ENCODE measurements around the gene COL25A1. TPM values are rescaled to one million over a fixed set of nuclear protein-coding genes. Genes with fewer than 3 reads are reported as not detected.
"Not testable (repeated sequence)": the region's sequence is repeated elsewhere in the genome, so short reads cannot be mapped to it uniquely, and the experiment has no call there.

The COL25A1 gene
- total RNA-seq, 1 experiment from 2014 or later, result not detected

GRCh38 chr4:109049926-109050325 lies 252.5 kb downstream of the COL25A1 start:
- in situ Hi-C loops (cut with HindIII; ENCODE audit: low pct_unique_long_range_greater_than_20kb, low sequenced_read_pairs), result no loop called here
- no peak for DNase-seq (ENCODE audit: low read depth)

- in situ Hi-C loops (cut with HindIII; ENCODE audit: low pct_unique_long_range_greater_than_20kb, low sequenced_read_pairs), result no loop called here
- no peak for DNase-seq (ENCODE audit: low read depth)
These were observed 255.8 kb downstream of the COL25A1 start for GRCh38 chr4:109046471-109047201.

DNA sequence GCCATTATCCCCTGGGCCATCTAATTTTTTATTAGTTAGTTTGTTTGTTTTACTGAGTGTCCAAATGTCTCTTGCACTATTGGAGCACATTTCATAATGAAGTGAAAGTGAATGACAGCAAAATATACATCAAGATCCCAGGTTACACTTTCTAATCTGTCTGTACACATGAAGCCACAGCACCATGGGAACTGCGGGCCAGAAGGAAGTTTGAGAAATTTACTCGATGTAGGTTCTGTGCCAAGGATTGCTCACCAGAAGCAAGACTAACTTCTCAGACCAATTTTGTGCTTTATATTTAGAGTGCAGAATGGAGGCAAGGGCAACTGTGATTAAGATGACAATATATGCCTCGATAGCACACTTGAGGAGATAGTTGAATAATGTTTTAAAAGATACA lies 258.0 kb downstream of the COL25A1 start:
- in situ Hi-C loops (cut with HindIII; ENCODE audit: low pct_unique_long_range_greater_than_20kb, low sequenced_read_pairs), result no loop called here
- DNase-seq (ENCODE audit: low read depth), result no peak

- no peak for DNase-seq (ENCODE audit: low read depth)
- in situ Hi-C loops (cut with HindIII; ENCODE audit: low pct_unique_long_range_greater_than_20kb, low sequenced_read_pairs), result no loop called here
These were observed 259.2 kb downstream of the COL25A1 start for GRCh38 chr4:109043286-109043685.

- DNase-seq (ENCODE audit: low read depth), result no peak
- in situ Hi-C loops (cut with HindIII; ENCODE audit: low pct_unique_long_range_greater_than_20kb, low sequenced_read_pairs), result no loop called here
These were observed 260.7 kb downstream of the COL25A1 start for GRCh38 chr4:109041463-109042360.

DNA sequence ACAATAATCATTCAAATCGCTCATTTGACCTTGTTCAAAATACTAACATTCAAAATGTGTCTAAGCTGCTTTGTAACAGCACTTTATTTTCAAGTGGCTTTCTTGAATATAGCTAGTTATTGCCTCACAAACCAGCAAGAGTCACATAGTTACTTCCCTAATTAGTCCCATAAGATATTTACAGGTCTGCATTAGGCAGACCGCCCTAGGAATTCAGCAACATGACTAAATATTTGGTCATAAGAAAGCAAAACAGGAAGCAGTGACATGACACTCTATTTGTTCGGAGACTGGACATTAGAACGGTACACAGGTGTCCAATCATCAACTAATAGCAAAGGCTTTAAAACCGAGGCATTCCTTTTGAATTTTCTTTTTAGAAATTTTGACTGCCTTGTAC lies 262.0 kb downstream of the COL25A1 start:
- no peak for DNase-seq (ENCODE audit: low read depth)

DNA sequence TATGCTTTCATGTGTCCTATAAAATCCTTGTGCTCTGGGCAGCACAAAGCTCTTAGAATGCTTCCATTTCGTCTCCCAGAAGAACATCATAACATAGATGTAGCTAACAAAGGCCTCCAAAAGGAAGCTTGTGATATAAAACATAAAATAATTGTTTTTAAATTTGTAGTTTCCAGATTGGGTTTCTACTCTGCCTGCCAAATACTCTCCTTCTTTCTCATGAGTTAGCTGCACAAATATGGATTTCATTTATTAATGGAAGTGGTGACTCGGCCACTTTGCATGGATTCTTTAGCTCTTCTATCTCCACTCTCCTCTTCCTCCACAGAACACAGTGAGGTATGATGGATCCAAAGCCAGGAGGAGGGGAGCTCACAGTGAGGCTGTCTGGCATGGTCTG lies 265.4 kb downstream of the COL25A1 start:
- no peak for DNase-seq (ENCODE audit: low read depth)

More for the DNA sequence above, 262.0 kb downstream of the COL25A1 start:
- in situ Hi-C loops (cut with HindIII; ENCODE audit: low pct_unique_long_range_greater_than_20kb, low sequenced_read_pairs), result no loop called here

GRCh38 chr4:109033993-109034392 lies 268.5 kb downstream of the COL25A1 start:
- no peak for DNase-seq (ENCODE audit: low read depth)
- in situ Hi-C loops (cut with HindIII; ENCODE audit: low pct_unique_long_range_greater_than_20kb, low sequenced_read_pairs), result no loop called here

More for the DNA sequence above, 265.4 kb downstream of the COL25A1 start:
- in situ Hi-C loops (cut with HindIII; ENCODE audit: low pct_unique_long_range_greater_than_20kb, low sequenced_read_pairs), result no loop called here

DNA sequence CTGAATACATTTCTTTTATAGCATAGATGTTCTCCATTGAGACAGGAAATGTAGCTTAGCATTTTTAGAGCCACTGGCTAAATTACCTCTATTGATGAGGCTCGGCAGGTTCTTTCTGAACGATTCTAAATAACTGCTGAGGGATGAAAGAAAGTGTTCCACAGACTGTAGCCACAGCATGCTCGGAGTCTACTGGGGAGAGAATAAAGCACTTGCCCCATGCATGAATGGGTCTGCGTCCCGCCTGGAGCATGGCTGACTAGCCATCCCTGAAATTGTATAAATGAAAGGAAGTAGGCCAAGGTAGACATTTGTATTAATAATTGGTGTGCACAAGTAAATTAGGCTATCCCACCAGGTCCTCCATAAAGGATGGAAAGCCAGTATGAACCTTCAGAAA lies 269.8 kb downstream of the COL25A1 start:
- no peak for DNase-seq (ENCODE audit: low read depth)
- in situ Hi-C loops (cut with HindIII; ENCODE audit: low pct_unique_long_range_greater_than_20kb, low sequenced_read_pairs), result no loop called here

DNA sequence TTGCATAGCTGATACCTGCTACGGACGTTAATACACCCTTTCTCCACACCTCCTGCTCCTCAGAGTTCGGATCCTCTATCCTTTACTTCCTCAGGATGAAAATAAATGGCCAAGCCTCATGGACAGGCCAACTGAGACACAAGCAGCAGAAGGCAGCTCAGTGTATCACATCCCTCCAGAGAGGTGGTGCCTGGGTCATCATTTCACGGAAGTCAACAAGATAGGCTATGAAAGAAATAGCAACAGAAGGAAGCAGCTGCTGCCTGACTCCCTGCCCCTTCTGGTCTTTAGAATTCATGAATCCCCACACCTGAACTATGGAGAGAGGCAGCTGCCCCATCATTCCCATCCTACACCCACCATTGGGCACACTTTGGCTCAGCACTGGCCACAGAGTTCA lies 272.5 kb downstream of the COL25A1 start:
- DNase-seq (ENCODE audit: low read depth), result no peak
- in situ Hi-C loops (cut with HindIII; ENCODE audit: low pct_unique_long_range_greater_than_20kb, low sequenced_read_pairs), result no loop called here

DNA sequence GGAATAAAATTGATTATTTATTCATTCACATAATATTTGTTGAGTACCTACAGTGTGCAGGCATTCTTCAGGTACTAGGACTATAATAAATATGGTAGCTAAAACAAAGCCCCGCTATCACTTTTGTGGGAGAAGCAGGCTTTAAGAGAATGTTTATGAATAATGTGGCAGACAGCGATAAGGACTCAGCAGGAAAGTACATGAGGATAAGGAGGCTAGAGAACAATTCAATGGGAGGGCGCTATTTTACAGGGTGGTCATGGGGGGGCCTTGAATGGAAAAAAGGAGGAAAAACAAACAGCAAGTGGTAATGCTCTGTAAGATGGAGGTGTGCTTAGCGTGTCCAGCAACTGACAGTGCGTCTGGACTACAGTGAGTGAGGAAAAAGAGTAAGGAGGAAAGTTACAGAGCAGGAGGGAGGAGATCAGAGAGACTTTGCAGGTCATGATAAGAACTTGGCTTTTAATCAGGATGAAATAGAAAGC lies 275.4 kb downstream of the COL25A1 start:
- in situ Hi-C loops (cut with HindIII; ENCODE audit: low pct_unique_long_range_greater_than_20kb, low sequenced_read_pairs), result no loop called here
- DNase-seq (ENCODE audit: low read depth), result no peak

DNA sequence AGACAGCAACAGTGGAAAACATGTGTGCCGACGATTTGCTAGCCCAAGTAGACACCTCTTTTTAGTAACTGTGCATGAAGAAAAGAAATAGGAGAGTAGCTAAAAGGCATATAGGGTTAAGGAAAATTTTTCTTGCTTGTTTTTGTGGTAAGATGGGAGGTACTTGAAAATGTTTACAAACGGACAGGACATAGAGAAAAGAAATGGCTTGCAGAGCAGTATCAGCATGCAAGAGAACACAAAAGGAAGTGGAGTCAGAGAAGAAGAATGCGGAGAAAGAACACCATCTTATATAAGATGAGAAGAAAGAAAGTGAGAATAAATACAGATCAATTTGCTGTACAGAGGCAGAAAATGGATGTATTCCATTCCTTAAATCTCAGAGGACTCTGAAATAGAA lies 275.9 kb downstream of the COL25A1 start:
- in situ Hi-C loops (cut with HindIII; ENCODE audit: low pct_unique_long_range_greater_than_20kb, low sequenced_read_pairs), result no loop called here
- DNase-seq (ENCODE audit: low read depth), result no peak

DNA sequence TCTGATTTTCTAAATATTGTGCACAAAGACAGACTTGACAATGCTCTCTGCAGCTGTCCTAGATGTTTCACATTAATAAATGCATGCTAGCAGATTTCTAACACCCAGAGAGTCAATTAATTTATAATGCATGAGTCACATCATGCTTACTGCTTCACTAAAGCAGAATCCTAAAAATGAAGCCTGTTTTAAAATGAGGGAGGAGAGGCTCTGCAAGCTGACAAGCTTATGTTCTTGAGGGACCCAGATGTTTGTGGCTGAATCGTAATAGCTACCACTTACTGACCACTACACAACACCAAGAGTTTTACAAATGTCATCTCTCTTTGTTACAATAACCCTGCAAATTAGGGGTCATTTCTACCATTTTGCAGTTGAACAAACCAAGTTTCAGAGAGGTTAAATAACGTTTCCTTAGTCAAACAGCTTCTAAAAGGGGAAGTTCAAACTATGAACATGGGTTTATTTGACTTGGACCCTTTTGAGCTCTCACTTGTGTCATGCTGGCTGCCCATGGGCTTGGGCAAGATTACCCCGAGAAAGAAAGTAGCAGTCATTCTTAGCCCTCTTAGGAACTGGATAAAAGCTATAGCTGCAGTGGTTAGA lies 276.9 kb downstream of the COL25A1 start:
- no peak for DNase-seq (ENCODE audit: low read depth)
- in situ Hi-C loops (cut with HindIII; ENCODE audit: low pct_unique_long_range_greater_than_20kb, low sequenced_read_pairs), result no loop called here

GRCh38 chr4:109022961-109023360 lies 279.5 kb downstream of the COL25A1 start:
- in situ Hi-C loops (cut with HindIII; ENCODE audit: low pct_unique_long_range_greater_than_20kb, low sequenced_read_pairs), result no loop called here
- DNase-seq (ENCODE audit: low read depth), result no peak

GRCh38 chr4:109021630-109022029 lies 280.8 kb downstream of the COL25A1 start:
- in situ Hi-C loops (cut with HindIII; ENCODE audit: low pct_unique_long_range_greater_than_20kb, low sequenced_read_pairs), result not testable (repeated sequence)

GRCh38 chr4:109020861-109021260 lies 281.6 kb downstream of the COL25A1 start:
- DNase-seq (ENCODE audit: low read depth), result no peak
- in situ Hi-C loops (cut with HindIII; ENCODE audit: low pct_unique_long_range_greater_than_20kb, low sequenced_read_pairs), result no loop called here

More at GRCh38 chr4:109021630-109022029, 280.8 kb downstream of the COL25A1 start:
- DNase-seq (ENCODE audit: low read depth), result not testable (repeated sequence)

DNA sequence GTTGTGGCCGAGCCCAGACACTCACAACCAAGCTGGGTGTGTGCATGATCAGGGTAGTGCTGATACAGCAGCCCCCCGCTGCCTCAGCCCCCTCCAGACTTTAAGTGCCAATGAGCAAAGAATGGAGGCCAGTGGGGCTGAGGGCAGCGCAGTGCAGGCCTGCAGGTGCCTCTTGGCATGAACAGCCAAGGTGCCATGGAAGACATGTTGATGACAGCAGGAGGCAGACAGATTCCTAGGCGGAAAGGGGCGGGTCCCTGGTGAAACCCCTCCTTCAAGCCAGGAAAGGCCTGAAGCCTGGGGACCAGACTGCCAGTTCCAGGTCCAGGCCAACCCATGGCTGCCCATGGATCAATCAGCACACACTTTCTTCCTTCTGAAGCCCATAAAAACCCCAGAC lies 286.3 kb downstream of the COL25A1 start:
- DNase-seq (ENCODE audit: low read depth), result no peak
- in situ Hi-C loops (cut with HindIII; ENCODE audit: low pct_unique_long_range_greater_than_20kb, low sequenced_read_pairs), result no loop called here

DNA sequence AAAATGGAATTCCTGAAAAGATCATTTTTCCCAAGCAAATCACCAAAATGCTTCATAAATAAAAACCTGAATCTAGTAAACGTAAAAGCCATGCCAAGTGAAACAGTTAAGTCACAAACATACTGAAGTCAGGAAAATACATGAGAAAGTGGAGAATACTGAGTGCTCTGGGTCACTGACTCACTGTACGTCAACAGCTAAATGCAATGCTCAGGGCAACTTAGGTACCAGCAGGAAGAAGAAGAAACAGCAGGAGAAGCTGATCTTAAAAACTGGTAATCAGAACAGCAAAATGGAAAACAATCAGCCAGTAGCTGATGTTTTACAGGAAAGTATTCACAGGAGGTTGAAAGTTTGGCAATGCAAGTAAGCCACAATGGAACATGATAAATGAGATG lies 287.0 kb downstream of the COL25A1 start:
- in situ Hi-C loops (cut with HindIII; ENCODE audit: low pct_unique_long_range_greater_than_20kb, low sequenced_read_pairs), result no loop called here

More for the DNA sequence above, 287.0 kb downstream of the COL25A1 start:
- no peak for DNase-seq (ENCODE audit: low read depth)

Measured in Caki2 (cell line).